HG02759 (cell line): Measurements from ENCODE around the gene CCL4.
A peak's percentile ranks its signal among the peaks of the same experiment; 100 is the strongest.
"Not testable (repeated sequence)": the region's sequence is repeated elsewhere in the genome, so short reads cannot be mapped to it uniquely, and the experiment has no call there.

Source experiments
- ATAC-seq: cut with Tn5 transposase; IDR thresholded peaks from one replicate; pipeline ENCODE4 v1.9.1; 2021; ENCODE audit warnings: mild to moderate bottlenecking, moderate library complexity; ENCODE audit not compliant: unreplicated experiment

The CCL4 gene

DNA sequence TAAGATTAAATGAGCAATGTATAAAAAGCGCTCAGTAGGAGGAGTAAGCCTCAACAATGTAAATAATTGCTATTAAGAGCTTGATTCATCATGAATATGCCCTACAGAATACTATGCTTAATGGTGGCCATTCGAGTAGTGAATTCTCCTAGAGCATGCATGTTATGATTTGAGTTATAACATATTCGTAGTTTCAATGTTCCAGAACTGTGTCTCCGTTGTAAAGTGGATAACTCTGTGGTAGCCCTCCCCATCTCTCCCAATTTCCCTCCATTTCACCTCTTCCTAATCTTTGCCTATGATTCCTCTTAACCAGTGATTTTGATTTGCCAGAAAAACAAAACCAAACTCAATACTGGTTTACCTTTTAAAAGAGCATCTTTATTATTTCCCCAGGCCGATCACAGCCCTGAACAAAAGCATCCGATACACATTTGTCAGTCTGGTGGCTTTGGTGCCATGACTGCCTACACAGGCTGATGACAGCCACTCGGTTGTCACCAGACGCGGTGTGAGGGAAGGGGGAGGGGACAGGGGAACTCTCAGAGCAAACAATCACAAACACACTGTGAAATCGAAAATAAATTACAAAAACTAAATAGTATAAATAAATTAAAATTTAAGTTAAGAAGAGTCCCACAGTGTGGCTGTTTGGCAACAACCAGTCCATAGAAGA, 15.6 kb upstream of the CCL4 start:
- ATAC-seq: not testable (repeated sequence)

DNA sequence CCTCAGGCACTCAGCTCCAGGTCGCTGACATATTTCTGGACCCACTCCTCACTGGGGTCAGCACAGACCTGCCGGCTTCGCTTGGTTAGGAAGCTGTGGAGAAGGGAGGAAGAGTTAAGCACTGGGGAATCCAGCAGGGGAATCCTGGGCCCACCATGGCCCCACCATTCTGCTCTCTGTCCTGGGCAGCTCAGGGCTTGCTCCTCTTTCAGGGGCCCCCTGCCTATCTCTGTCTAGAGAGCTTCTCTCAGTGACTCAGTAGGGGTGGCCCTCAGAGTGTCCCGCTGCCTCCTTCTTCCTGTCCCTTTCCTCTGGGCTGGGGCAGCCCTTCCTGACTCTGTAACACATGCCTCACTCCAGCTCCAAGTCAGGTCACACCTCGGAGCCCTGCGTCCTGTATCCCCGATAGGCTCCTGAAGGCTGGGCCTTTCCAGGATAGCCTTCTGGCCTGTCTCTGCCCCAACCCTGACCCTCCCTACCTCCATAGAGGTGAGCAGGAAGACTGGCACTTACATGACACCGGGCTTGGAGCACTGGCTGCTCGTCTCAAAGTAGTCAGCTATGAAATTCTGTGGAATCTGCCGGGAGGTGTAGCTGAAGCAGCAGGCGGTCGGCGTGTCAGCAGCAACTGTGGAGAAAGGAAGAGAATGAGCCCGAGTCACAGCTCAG, 14.8 kb upstream of the CCL4 start:
- ATAC-seq: no peak

- ATAC-seq: no peak
These were observed 14.2 kb upstream of the CCL4 start for GRCh38 chr17:36089339-36089865.

DNA sequence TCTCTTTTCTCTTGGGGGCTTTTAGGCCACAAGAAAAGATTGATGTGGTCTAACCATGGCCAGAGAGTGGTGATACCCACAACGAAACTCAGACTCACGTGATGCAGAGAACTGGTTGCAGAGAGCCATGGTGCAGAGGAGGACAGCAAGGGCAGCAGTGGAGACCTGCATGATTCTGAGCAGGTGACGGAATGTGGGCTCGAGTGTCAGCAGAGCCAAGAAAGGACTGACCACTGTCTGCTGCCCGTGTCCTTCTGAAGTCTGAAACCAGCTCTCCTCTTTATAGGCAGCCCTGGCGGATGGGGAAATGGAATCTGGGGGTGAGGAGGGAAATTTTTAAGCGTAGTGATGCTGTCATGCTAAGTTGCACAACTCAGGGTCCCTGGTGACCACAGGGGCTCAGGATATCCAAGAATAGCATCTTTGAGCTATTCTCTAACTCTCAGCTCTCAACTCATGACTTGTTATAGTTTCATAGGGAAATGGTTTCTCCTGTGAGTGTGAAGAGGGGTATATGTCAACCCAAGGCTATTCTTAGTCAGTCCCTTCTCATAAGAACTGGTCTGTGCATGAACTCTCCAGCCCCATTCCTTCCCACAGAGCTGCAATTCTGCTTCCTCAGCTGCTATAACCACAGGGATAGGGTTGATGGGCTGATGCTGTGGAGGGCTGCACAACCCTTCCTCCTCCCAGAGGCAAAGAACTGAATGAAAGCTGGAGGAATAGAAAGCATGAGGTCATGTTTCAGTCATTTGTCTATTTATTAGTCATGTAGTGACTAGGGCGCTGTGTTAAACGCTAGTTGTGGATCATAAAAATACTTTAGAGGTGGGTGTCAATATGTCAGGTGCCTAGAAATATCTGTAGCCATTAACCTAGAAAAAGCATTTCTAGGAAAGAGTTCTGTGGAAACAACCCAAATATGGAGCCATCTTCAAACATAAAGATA, 13.5 kb upstream of the CCL4 start, which contains the start of gene CCL3:
CCL3 (minus strand) TSS at position 256 of the 949 bp plus-strand sequence; CDS start at position 171, 85 bp downstream.
- peak; percentile 75 for ATAC-seq

- no peak for ATAC-seq
These were observed 11.4 kb upstream of the CCL4 start for GRCh38 chr17:36092230-36092629.

DNA sequence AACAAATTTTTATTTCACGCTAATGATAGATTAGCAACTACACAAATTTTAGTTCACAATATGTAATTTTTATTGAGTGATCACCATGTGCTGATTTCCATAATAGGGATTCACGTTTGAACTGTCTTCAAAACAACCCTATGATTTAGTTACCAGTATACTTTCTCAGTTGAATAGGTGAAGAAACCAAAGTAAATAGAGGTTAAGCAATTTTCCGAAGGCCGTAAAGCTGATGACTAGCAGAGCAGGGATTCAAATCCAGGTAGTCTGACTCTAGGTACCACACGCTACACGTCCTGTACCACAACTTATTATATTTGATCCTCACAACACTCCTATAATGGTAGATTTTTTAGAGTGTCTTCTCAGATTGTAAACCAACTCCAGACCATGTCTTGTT, 10.9 kb upstream of the CCL4 start:
- ATAC-seq: not testable (repeated sequence)

DNA sequence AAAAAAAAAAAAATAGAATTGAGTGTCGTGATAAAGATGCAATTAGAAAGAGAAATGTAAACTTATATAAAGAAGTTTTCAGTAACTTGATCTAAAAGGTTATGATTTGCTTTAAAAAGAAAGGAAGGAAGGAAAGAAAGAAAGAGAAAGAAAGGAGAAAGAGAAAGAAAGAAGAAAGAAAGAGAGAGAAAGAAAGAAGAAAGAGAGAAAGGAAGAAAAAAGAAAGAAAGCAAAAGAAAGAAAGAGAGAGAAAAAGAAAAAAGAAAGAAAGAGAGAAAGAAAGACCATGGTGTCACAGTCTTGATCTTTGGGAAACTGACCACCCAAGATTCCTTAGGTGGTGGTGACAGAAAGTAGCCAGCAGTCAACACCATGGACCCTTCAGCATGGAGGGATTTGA, 9.4 kb upstream of the CCL4 start:
- no peak for ATAC-seq

GRCh38 chr17:36094746-36095145, 8.9 kb upstream of the CCL4 start:
- ATAC-seq: no peak

DNA sequence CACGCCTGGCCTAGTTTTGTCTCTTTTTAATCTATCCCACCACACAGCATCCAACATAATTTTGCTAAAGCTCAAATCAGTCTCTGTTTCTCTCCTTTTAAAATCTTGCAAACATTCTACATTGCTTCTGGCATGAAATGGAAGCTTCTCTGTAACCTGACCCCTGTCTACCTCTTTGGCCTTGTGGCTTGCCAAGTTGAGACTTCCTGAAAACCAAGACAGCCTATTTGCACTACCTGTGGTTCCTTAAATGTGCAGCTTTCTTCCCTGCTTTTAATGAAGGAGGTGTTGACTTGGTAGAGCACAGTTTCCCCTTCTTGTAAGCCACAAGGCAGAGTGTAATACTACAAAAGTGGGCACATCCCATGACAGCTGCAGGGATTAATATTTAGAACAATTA, 7.6 kb upstream of the CCL4 start:
- no peak for ATAC-seq

- ATAC-seq: not testable (repeated sequence)
These were observed 4.6 kb upstream of the CCL4 start for GRCh38 chr17:36099004-36099403.

DNA sequence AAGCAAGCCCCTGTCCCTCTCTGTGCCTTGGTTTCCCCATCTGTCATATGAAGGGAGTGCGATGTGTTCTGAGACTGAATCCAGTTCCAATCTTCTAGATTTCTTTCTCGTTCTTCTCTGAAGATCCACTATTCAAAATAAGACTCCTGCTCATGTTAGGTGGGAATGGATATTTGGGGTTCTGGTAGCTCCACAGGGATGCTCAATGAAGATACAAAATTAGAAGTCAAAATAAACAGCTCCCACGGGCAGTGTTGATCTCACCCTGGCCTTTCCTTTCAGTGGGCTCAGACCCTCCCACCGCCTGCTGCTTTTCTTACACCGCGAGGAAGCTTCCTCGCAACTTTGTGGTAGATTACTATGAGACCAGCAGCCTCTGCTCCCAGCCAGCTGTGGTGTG, 619 bp downstream of the CCL4 start:
- not testable (repeated sequence) for ATAC-seq

- no peak for ATAC-seq
These were observed 1.1 kb downstream of the CCL4 start for GRCh38 chr17:36104701-36105181.

DNA sequence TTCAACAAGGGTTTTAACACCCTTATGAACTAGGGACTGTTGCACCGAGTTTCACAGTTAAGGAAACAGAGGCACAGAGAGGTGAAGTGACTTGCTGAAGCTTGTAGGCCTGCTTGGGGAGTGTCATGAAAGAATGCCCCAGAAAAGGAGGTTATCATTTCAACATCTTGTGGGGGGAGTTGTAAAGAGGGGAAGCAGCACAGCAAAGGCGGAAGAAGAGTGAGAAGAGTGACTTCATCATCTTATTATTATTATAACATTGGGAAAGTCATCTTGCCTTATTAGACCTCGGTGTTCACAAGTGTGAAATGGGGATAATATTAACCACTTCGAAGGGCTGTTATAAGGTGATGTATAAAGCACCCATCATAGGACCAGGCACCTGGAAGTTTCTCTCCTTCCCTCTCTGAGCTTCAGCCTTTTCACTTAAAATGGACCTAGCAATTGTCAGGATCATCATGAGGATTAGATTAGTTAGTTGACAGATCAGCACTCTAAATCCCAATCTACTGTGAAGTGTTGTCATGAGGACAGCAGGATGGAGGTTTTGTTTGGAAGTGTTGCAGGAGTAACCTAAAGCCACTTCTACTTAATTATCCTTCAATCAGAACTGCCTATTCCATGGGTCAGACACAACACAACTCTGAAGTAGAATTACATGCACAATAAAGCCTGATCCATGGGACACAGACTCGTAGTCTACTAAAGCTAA, 2.3 kb downstream of the CCL4 start:
- ATAC-seq: no peak

GRCh38 chr17:36106493-36106835, 2.8 kb downstream of the CCL4 start:
- no peak for ATAC-seq

- ATAC-seq: no peak
These were observed 4.0 kb downstream of the CCL4 start for GRCh38 chr17:36107660-36108059.

- not testable (repeated sequence) for ATAC-seq
These were observed 4.6 kb downstream of the CCL4 start for GRCh38 chr17:36108265-36108664.

DNA sequence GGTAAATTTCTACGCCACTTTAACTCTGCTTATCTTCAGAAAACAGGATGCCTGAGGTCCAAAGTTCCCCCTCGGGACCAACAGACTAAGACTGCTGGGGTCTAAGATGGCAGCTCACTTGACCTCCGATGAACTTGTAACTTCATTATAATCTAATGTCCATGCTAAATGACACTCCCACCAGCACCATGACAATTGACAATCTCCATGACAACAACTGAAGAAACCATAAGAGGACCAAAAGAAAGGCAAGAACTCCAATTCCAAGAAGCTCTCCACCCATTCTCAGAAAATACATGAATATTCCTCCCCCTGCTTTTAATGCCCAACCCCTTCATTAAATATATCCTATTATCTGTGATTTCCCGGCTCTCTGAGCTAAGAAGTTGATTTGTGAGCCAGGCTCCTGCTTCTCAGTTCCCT, 7.5 kb downstream of the CCL4 start:
- ATAC-seq: no peak

- ATAC-seq: no peak
These were observed 8.9 kb downstream of the CCL4 start for GRCh38 chr17:36112572-36112971.

DNA sequence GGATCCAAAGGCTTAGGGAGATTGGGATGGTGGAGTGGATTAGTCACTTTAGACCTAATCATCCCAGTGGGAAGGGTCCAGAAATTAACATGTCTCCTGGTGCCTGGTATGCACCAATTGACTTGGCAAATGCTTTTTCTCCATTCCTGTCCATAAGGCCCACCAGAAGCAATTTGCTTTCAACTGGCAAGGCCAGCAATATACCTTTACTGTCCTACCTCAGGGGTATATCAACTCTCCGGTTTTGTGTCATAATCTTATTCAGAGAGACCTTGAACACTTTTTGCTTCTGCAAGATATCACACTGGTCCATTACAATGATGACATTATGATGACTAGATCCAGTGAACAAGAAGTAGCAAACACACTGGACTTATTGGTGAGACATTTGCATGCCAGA, 9.5 kb downstream of the CCL4 start:
- not testable (repeated sequence) for ATAC-seq

DNA sequence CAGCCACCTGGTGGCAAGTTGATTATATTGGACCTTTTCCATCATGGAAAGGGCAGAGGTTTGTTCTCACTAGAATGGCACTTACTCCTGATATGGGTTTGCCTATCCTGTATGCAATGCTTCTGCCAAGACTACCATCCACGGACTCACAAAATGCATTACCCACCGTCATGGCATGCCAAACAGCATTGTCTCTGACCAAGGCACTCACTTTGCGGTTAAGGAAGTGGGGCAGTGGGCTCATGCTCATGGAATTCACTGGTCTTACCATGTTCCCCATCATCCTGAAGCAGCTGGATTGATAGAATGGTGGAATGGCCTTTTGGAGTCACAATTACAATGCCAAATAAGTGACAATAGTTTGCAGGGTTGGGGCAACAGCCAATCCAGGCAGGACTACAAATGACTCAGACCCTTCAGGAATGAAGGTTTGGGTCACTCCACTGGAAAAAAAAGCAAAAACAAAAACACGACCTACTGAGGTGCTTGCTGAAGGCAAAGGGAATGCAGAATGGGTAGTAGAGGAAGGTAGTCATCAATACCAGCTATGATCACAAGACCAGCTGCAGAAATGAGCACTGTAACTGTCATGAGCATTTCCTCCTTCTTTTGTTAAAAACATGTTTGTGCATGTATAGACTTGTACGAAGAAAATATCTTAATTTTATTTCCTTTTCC, 11.5 kb downstream of the CCL4 start:
- not testable (repeated sequence) for ATAC-seq
